ENCODE results near the gene METTL27. TPM values are rescaled to one million over a fixed set of nuclear protein-coding genes. Genes with fewer than 3 reads are reported as not detected.
"Not testable (repeated sequence)": the region's sequence is repeated elsewhere in the genome, so short reads cannot be mapped to it uniquely, and the experiment has no call there.

Gene METTL27
- total and polyA plus RNA-seq, 4 donors, result 0.49 to 4.2 (median 0.73) TPM

DNA sequence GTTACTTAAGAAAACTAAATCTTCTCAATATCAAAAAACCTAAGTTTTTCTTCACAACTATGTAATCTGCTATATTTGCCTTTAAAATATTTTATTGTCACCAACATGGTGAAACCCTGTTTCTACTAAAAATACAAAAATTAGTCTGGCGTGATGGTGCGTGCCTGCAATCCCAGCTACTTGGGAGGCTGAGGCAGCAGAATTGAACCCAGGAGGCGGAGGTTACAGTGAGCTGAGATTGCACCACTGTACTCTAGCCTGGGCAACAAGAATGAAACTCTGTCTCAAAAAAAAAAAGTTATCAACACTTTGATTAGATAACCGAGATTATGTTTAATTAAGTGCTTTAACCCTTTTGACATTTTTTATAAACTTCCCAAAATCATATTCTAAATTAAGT, 39.9 kb downstream of the METTL27 start:
- 86% methylated on average over 3 of the region's 4 CpGs for WGBS (ENCODE audit: insufficient coverage)

DNA sequence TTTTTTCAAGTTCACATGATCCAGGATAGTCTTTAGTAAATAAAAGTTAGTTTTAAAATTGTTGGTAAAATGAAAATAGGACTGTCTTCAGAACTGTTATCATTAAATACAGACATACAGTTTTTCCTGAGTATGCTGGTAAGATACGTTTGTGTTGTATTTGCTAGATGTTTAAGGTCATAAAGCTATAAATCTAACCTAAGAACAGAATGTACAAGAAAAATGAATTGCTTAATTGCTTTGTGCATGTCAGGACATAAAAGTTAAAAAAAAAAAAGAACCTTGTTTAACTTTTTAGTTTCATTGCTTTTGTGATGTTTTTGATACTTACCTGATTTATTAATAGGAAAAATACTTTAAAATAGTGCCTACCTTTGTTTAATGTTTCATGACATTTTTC, 40.7 kb downstream of the METTL27 start:
- Histone ChIP-seq H3K36me3 (ENCODE audit: control insufficient read depth, insufficient read depth, low read length) (no peaks in the 10 kb centered on the region), H3K9me3 (ENCODE audit: control insufficient read depth, insufficient read depth, low read length) (no peaks in the 10 kb centered on the region), H3K27me3 (ENCODE audit: control insufficient read depth, insufficient read depth, low read length) (no peaks in the 10 kb centered on the region), H3K4me1 (ENCODE audit: control insufficient read depth, insufficient read depth, low read length) (no peaks in the 10 kb centered on the region), H3K4me3 (ENCODE audit: low read depth, low read length) (no peak overlapping the region), H3K27ac (ENCODE audit: low read depth, low read length) (no peak overlapping the region)
- no CpG with 5 or more reads among the region's 1 CpG for WGBS (ENCODE audit: insufficient coverage)
- no peak for DNase-seq (ENCODE audit: low read depth in 4 of 6, low spot score in 6 of 6)

More for the DNA sequence above, 39.9 kb downstream of the METTL27 start:
- Histone ChIP-seq H3K4me1 (ENCODE audit: control insufficient read depth, insufficient read depth, low read length) (no peaks in the 10 kb centered on the region), H3K4me3 (ENCODE audit: low read depth, low read length) (no peak overlapping the region), H3K36me3 (ENCODE audit: control insufficient read depth, insufficient read depth, low read length) (no peaks in the 10 kb centered on the region), H3K27me3 (ENCODE audit: control insufficient read depth, insufficient read depth, low read length) (no peaks in the 10 kb centered on the region), H3K27ac (ENCODE audit: low read depth, low read length) (no peak overlapping the region), H3K9me3 (ENCODE audit: control insufficient read depth, insufficient read depth, low read length) (no peaks in the 10 kb centered on the region)
- no peak for DNase-seq (ENCODE audit: low read depth in 4 of 6, low spot score in 6 of 6)

DNA sequence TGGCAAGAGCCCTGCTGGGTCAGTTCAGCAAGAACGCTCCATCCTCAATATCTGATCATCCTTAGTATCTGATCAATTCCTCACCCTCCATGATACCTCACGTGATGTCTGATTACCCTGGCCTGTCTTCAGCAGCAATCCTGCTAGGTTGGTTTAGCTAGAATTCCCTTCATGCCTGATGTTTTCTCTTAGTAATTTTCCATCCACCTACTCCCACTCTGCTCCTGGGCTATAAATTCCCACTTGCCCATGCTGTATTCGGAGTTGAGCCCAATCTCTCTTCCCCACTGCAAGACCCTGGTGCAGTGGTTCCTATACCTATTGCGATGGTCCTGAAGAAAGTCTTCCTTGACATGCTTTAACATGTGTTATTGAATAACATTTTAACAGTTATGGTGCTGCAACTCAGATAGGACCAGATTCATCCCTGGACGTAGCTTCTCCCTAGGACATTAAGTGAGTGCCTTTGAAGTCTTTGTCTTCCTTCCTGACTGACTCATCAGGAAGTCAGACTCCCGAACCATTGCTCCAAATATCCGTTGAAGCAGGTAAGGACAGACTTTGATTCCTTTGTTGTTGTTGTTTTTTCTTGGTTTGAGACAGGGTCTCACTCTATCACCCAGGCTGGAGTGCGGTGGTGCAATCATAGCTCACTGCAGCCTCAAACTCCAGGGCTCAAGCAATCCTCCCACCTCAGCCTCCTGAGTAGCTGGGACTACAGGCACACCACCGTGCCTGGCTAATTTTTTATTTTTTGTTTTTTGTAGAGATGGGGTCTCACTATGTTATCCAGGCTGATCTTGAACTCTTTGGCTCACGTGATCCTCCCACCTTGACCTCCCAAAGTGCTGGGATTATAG, 42.8 kb downstream of the METTL27 start:
- no peak for DNase-seq (ENCODE audit: low read depth in 4 of 6, low spot score in 6 of 6)
- 64% methylated on average over 7 of the region's 10 CpGs for WGBS (ENCODE audit: insufficient coverage)
- Histone ChIP-seq H3K4me1 (ENCODE audit: control insufficient read depth, insufficient read depth, low read length) (no peaks in the 10 kb centered on the region), H3K36me3 (ENCODE audit: control insufficient read depth, insufficient read depth, low read length) (no peaks in the 10 kb centered on the region), H3K27ac (ENCODE audit: low read depth, low read length) (no peak overlapping the region), H3K27me3 (ENCODE audit: control insufficient read depth, insufficient read depth, low read length) (no peaks in the 10 kb centered on the region), H3K4me3 (ENCODE audit: low read depth, low read length) (no peak overlapping the region), H3K9me3 (ENCODE audit: control insufficient read depth, insufficient read depth, low read length) (no peaks in the 10 kb centered on the region)

DNA sequence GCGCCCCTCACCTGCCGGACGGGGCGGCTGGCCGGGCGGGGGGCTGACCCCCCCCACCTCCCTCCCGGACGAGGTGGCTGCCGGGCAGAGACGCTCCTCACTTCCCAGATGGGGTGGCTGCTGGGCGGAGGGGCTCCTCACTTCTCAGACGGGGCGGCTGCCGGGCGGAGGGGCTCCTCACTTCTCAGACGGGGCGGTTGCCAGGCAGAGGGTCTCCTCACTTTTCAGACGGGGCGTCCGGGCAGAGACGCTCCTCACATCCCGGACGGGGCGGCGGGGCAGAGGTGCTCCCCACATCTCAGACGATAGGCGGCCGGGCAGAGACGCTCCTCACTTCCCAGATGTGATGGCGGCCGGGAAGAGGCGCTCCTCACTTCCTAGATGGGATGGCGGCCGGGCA, 45.1 kb downstream of the METTL27 start:
- DNase-seq (ENCODE audit: low read depth in 4 of 6, low spot score in 6 of 6), result not testable (repeated sequence)

DNA sequence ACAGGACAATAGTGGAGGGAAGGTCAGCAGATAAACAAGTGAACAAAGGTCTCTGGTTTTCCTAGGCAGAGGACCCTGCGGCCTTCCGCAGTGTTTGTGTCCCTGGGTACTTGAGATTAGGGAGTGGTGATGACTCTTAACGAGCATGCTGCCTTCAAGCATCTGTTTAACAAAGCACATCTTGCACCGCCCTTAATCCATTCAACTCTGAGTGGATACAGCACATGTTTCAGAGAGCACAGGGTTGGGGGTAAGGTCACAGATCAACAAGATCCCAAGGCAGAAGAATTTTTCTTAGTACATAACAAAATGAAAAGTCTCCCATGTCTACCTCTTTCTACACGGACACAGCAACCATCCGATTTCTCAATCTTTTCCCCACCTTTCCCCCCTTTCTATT, 45.7 kb downstream of the METTL27 start:
- H3K9me3 ChIP-seq (ENCODE audit: control insufficient read depth, insufficient read depth, low read length); H3K4me1 ChIP-seq (ENCODE audit: control insufficient read depth, insufficient read depth, low read length); H3K4me3 ChIP-seq (ENCODE audit: low read depth, low read length); H3K27ac ChIP-seq (ENCODE audit: low read depth, low read length); H3K36me3 ChIP-seq (ENCODE audit: control insufficient read depth, insufficient read depth, low read length); H3K27me3 ChIP-seq (ENCODE audit: control insufficient read depth, insufficient read depth, low read length); DNase-seq (ENCODE audit: low read depth in 4 of 6, low spot score in 6 of 6): not testable (repeated sequence)
- WGBS (ENCODE audit: insufficient coverage), result no CpG with 5 or more reads among the region's 6 CpGs

More for the DNA sequence above, 45.1 kb downstream of the METTL27 start:
- H3K9me3 ChIP-seq (ENCODE audit: control insufficient read depth, insufficient read depth, low read length); H3K4me3 ChIP-seq (ENCODE audit: low read depth, low read length); H3K36me3 ChIP-seq (ENCODE audit: control insufficient read depth, insufficient read depth, low read length); H3K27ac ChIP-seq (ENCODE audit: low read depth, low read length); H3K27me3 ChIP-seq (ENCODE audit: control insufficient read depth, insufficient read depth, low read length); H3K4me1 ChIP-seq (ENCODE audit: control insufficient read depth, insufficient read depth, low read length): not testable (repeated sequence)
- no CpG with 5 or more reads among the region's 34 CpGs for WGBS (ENCODE audit: insufficient coverage)

DNA sequence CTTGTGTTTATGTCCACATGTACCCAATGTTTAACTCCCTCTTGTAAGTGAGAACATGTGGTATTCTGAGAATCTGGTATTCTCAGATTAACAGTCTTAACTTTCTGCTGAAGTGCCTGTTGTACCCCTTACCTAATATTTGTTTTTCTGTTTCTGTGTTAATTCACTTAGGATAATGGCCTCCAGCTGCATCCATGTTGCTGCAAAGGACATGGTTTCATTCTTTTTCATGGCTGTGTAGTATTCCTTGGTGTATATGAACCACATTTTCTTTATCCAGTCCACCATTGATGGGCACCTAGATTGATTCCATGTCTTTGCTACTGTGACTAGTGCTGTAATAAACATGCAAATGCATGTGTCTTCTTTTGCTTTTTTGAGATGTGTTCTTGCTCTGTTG, 47.1 kb downstream of the METTL27 start:
- not testable (repeated sequence) for H3K27ac ChIP-seq (ENCODE audit: low read depth, low read length); H3K4me3 ChIP-seq (ENCODE audit: low read depth, low read length); DNase-seq (ENCODE audit: low read depth in 4 of 6, low spot score in 6 of 6); H3K27me3 ChIP-seq (ENCODE audit: control insufficient read depth, insufficient read depth, low read length); H3K4me1 ChIP-seq (ENCODE audit: control insufficient read depth, insufficient read depth, low read length); H3K36me3 ChIP-seq (ENCODE audit: control insufficient read depth, insufficient read depth, low read length); H3K9me3 ChIP-seq (ENCODE audit: control insufficient read depth, insufficient read depth, low read length)

DNA sequence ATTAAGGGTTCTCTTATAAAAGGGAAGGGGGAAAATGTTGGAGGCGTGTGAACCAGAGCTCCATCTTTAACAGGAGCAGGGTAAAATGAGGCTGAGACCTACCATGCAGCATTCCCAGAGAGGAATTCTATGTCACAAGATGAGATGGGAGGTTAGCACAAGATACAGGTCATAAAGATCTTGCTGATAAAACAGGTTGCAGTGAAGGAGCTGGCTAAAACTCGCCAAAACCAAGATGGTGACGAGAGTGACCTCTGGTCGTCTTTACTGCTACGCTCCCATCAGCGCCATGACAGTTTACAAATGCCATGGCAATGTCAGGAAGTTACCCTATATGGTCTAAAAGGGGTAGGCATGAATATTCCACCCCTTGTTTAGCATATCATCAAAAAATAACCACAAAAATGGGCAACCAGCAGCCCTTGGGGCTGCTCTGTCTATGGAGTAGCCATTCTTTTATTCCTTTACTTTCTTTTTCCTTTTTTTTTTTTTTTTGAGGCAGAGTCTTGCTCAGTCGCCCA, 51.1 kb downstream of the METTL27 start:
- not testable (repeated sequence) for H3K4me3 ChIP-seq (ENCODE audit: low read depth, low read length); H3K27ac ChIP-seq (ENCODE audit: low read depth, low read length); DNase-seq (ENCODE audit: low read depth in 4 of 6, low spot score in 6 of 6); H3K27me3 ChIP-seq (ENCODE audit: control insufficient read depth, insufficient read depth, low read length); H3K4me1 ChIP-seq (ENCODE audit: control insufficient read depth, insufficient read depth, low read length); H3K9me3 ChIP-seq (ENCODE audit: control insufficient read depth, insufficient read depth, low read length); H3K36me3 ChIP-seq (ENCODE audit: control insufficient read depth, insufficient read depth, low read length)
- WGBS (ENCODE audit: insufficient coverage), result 86% methylated on average over 1 of the region's 7 CpGs

DNA sequence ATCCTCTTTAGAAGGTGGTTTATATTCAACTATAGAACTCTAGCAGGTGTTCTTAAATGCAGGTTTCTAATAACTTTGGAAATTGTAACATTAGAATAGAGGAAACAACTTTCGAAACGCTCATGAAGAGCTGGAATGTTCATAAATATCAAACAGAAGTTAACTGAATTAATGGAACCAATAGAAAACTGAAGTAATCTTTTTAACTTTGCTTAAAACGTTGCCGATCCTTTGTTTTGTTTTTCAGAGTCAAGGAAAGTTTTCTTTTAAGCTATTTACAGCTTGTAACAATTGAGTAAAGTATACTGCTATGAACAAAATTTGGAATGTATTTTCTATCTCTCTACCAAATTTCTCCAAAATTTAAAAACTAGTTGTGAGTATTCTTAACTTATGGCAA, 53.3 kb downstream of the METTL27 start:
- Histone ChIP-seq H3K4me3 (ENCODE audit: low read depth, low read length) (no peak overlapping the region), H3K27ac (ENCODE audit: low read depth, low read length) (no peak overlapping the region), H3K9me3 (ENCODE audit: control insufficient read depth, insufficient read depth, low read length) (no peaks in the 10 kb centered on the region), H3K27me3 (ENCODE audit: control insufficient read depth, insufficient read depth, low read length) (no peaks in the 10 kb centered on the region), H3K4me1 (ENCODE audit: control insufficient read depth, insufficient read depth, low read length) (no peaks in the 10 kb centered on the region), H3K36me3 (ENCODE audit: control insufficient read depth, insufficient read depth, low read length) (no peaks in the 10 kb centered on the region)
- DNase-seq (ENCODE audit: low read depth in 4 of 6, low spot score in 6 of 6), result no peak
- WGBS (ENCODE audit: insufficient coverage), result no CpG with 5 or more reads among the region's 4 CpGs

DNA sequence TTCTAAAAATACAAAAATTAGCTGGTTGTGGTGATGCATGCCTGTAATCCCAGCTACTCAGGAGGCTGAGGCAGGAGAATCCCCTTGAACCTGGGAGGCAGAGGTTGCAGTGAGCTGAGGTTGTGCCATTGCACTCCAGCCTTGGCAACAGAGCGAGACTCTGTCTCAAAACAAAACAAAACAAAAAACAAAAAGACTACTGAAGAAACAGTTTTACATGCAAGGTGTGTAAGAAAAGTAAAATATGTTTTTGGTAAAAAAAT, 54.6 kb downstream of the METTL27 start:
- WGBS (ENCODE audit: insufficient coverage), result no CpG with 5 or more reads among the region's 1 CpG
- DNase-seq (ENCODE audit: low read depth in 4 of 6, low spot score in 6 of 6); H3K9me3 ChIP-seq (ENCODE audit: control insufficient read depth, insufficient read depth, low read length); H3K36me3 ChIP-seq (ENCODE audit: control insufficient read depth, insufficient read depth, low read length); H3K4me1 ChIP-seq (ENCODE audit: control insufficient read depth, insufficient read depth, low read length); H3K4me3 ChIP-seq (ENCODE audit: low read depth, low read length); H3K27ac ChIP-seq (ENCODE audit: low read depth, low read length); H3K27me3 ChIP-seq (ENCODE audit: control insufficient read depth, insufficient read depth, low read length): not testable (repeated sequence)

DNA sequence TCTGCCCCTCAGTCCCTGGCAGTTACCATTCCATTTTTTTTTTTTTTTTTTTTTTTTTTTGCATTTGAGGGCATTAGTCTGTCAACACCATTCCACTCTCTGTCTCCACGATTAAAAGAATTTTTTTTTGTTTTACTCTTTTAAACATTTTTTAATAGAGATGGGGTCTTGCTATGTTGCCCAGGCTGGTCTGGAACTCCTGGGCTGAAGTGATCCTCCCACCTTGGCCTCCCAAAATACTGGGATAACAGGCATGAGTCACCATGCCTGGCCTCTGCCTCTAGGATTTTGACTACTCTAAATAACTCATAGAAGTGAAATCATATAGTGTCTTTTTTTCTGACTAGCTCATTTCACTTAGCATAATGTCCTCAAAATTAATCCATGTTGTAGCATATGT, 55.7 kb downstream of the METTL27 start:
- Histone ChIP-seq H3K4me1 (ENCODE audit: control insufficient read depth, insufficient read depth, low read length) (no peaks in the 10 kb centered on the region), H3K27me3 (ENCODE audit: control insufficient read depth, insufficient read depth, low read length) (no peaks in the 10 kb centered on the region), H3K36me3 (ENCODE audit: control insufficient read depth, insufficient read depth, low read length) (no peaks in the 10 kb centered on the region), H3K9me3 (ENCODE audit: control insufficient read depth, insufficient read depth, low read length) (no peaks in the 10 kb centered on the region), H3K4me3 (ENCODE audit: low read depth, low read length) (no peak overlapping the region), H3K27ac (ENCODE audit: low read depth, low read length) (no peak overlapping the region)
- no peak for DNase-seq (ENCODE audit: low read depth in 4 of 6, low spot score in 6 of 6)
- no CpG with 5 or more reads among the region's 1 CpG for WGBS (ENCODE audit: insufficient coverage)
